GM12874 (cell line): ENCODE results near the gene IGFBP7.

ENCODE experiments used
- CTCF ChIP-seq: IDR thresholded peaks from 2 replicates; pipeline ENCODE4 v1.5.1; 2011; ENCODE audit warnings: low read depth, mild to moderate bottlenecking, control low read depth, low read length, moderate library complexity; ENCODE audit not compliant: insufficient read depth

IGFBP7 gene

GRCh38 chr4:57086031-57086723 is 24.0 kb downstream of the IGFBP7 start:
- TF ChIP-seq CTCF: no peak

- no peak for TF ChIP-seq CTCF
Observed at GRCh38 chr4:57085278-57085677, 24.9 kb downstream of the IGFBP7 start.

GRCh38 chr4:57084360-57084759 is 25.8 kb downstream of the IGFBP7 start:
- no peak for TF ChIP-seq CTCF

DNA sequence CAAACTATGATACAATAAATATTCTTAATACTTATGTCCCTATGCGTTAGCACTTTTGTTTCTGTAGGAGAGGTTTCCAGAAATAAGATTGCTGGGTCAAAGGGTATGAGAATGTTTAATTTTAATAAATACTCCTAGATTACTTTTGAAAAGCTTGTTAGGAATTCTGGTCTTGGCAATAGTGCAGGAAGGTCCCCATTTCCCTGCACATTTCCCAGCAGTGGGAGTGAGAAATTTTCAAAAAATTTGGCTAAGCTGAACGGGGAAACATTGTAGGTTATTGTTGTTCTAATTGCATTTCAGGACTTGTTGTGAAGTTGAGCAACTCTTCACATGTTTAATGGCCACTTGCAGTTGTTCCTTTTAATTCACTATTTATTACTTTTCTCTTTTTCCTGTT is 27.1 kb downstream of the IGFBP7 start:
- no peak for TF ChIP-seq CTCF

DNA sequence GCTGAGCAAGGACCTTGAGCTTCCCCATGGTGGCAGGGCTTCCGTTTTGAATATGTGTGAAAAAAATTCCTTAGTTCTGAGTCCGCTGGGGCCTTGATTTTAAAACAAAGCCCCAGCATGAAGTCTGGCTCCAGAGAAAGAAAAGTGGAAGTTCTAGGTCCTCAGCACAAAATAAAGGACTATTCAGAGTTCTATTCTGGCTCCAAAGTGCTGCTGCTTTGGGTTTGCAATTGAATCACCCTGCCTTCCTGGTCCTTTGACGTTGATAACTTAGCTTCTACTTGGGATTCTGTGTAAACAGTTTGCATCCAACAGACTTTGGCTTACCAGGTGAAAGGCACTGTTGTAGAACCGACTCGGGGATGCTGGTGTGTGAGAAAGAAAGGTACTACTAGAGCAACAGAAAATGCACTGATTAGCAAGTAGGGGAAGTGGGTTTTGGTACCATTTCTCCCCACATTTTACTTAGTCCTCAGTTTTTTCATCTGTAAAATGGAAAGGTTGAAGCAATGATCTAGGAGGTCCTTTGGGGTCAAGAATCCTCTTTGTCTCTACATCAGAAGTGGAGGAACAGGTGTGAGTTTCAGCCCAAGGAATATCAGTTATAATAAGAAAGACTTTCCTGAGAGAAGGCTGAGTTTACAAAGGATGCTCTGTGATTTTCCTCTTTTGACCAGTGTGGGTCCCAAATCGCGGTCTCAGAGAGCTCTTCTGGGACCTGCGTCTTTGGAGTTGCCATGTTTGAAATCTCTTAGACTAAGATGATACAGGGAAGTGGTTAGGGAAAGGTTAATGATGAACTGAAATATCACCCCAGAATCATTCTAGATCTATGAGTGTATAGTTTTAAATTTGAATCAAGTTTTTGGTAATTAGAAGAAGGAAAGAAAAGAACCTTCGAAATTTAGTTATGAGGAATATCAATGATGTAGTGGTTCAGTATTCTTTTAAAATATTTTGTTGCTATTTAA is 28.2 kb downstream of the IGFBP7 start:
- TF ChIP-seq CTCF: no peak

GRCh38 chr4:57080781-57081650 is 29.2 kb downstream of the IGFBP7 start:
- TF ChIP-seq CTCF: no peak
